OCI-LY1 (cell line): ENCODE measurements around the gene ZBTB20.

ENCODE experiments used
- H2AFZ ChIP-seq: fragments of 200-600 bp; sonication (generic), shearing (Covaris generic); 2 replicates; pipeline ENCODE4 v1.6.0; 2014; ENCODE audit warnings: antibody characterized with exemption, mild to moderate bottlenecking, low read length
- H3F3A ChIP-seq: fragments of 200-600 bp; sonication (generic), shearing (Covaris generic); 2 replicates; pipeline ENCODE4 v1.6.0; 2014; ENCODE audit warnings: mild to moderate bottlenecking, antibody characterized with exemption, low read length, moderate library complexity; ENCODE audit not compliant: insufficient read depth
- H3K27ac ChIP-seq: fragments of 200-600 bp; sonication (generic); 2 replicates; pipeline ENCODE4 v1.5.1; 2014; ENCODE audit warnings: low read length, mixed run types, mild to moderate bottlenecking, low read depth; ENCODE audit not compliant: poor library complexity, severe bottlenecking
- H3K27me3 ChIP-seq: fragments of 200-600 bp; sonication (generic); 2 replicates; pipeline ENCODE4 v1.6.0; 2014; ENCODE audit warnings: antibody characterized with exemption, mild to moderate bottlenecking, low read length, moderate library complexity; ENCODE audit not compliant: insufficient read depth
- H3K36me3 ChIP-seq: fragments of 200-600 bp; sonication (generic); 2 replicates; pipeline ENCODE4 v1.6.1; 2014; ENCODE audit warnings: mild to moderate bottlenecking, antibody characterized with exemption, low read length, moderate library complexity, mixed read lengths; ENCODE audit not compliant: insufficient read depth
- H3K4me1 ChIP-seq: fragments of 200-600 bp; sonication (generic); 2 replicates; pipeline ENCODE4 v1.5.1; 2014; ENCODE audit warnings: mild to moderate bottlenecking, low read length, moderate library complexity; ENCODE audit not compliant: insufficient read depth, severe bottlenecking
- H3K4me2 ChIP-seq: fragments of 200-600 bp; sonication (generic), shearing (Covaris generic); 2 replicates; pipeline ENCODE4 v1.6.1; 2014; ENCODE audit warnings: low read length
- H3K4me3 ChIP-seq: fragments of 200-600 bp; sonication (generic); 2 replicates; pipeline ENCODE4 v1.5.1; 2014; ENCODE audit warnings: low read length, low read depth, mild to moderate bottlenecking, mixed read lengths; ENCODE audit not compliant: poor library complexity, severe bottlenecking
- H3K79me2 ChIP-seq: fragments of 200-600 bp; shearing (Covaris generic); 2 replicates; pipeline ENCODE4 v1.6.1; 2016; ENCODE audit warnings: mixed run types, low read length, mixed read lengths; ENCODE audit not compliant: insufficient read depth
- H3K9ac ChIP-seq: fragments of 200-600 bp; sonication (generic), shearing (Covaris generic); 2 replicates; pipeline ENCODE4 v1.6.1; 2014; ENCODE audit warnings: mild to moderate bottlenecking, low read length, mixed read lengths
- H3K9me2 ChIP-seq: fragments of 200-600 bp; sonication (generic), shearing (Covaris generic); 2 replicates; pipeline ENCODE4 v1.6.1; 2014; ENCODE audit warnings: low read depth, mild to moderate bottlenecking, low read length, mixed read lengths
- H3K9me3 ChIP-seq: fragments of 200-600 bp; shearing (Covaris generic); 2 replicates; pipeline ENCODE4 v1.6.1; 2014; ENCODE audit warnings: low read length, mixed read lengths
- H4K20me1 ChIP-seq: fragments of 200-600 bp; sonication (generic), shearing (Covaris generic); 2 replicates; pipeline ENCODE4 v1.6.0; 2016; ENCODE audit warnings: mild to moderate bottlenecking, low read length; ENCODE audit not compliant: insufficient read depth
- EZH2 ChIP-seq: fragments of 200-600 bp; sonication (generic), shearing (Covaris generic); IDR thresholded peaks from 2 replicates; pipeline ENCODE4 v1.8.0; 2017; ENCODE audit warnings: borderline replicate concordance, mixed run types, mild to moderate bottlenecking, antibody characterized with exemption, low read length, moderate library complexity, mixed read lengths
- TF ChIP-seq, protein P1 (sequence below): fragments of 200-600 bp; sonication (generic), shearing (Covaris generic); IDR thresholded peaks from 2 replicates; pipeline ENCODE4 v1.5.1; 2017; ENCODE audit warnings: mild to moderate bottlenecking, antibody characterized with exemption, low read length, moderate library complexity, mixed read lengths

ZBTB20 gene

DNA sequence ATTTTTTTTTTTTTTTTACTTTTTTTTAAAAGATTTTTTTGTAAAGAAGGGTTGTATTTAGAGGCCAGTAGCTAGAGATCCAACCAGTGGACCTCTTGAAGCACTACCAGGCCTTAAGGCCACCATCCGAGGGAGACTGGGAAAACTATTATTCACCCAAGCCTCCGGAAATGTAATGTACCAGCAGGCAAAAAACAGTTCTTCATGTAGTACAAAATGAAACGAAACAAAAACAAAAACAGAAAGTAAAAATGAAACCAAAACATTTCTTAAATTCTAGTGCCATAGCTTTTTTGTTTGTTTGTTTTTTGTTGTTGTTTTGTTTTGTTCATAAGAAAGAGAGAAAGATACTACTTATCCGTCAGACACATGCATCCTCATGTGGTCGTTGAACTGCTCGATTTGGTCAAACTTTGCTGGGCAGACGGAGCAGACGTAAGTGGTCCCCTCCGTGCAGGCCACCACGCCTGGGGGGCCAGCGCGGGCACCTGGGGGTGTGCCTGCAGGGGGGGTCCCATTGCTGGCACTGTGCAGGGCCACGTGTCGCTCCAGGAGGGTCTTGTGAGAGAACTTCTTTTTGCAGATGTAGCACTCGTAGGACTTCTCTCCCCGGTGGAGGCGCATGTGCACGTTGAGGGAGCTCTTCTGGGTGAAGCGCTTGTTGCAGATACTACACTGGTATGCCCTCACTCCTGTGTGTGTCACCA lies 808.3 kb downstream of the ZBTB20 start:
- Histone ChIP-seq H3K27ac (no peak overlapping the region), H3K4me2 (no peak overlapping the region), H3K79me2 (no peaks in the 10 kb centered on the region), H3K27me3 (no peaks in the 10 kb centered on the region), H3K4me1 (peaks cover 5% of the 10 kb centered on the region), H4K20me1 (no peaks in the 10 kb centered on the region), H3F3A (no peaks in the 10 kb centered on the region), H3K4me3 (no peak overlapping the region), H3K9ac (no peak overlapping the region), H2AFZ (no peak overlapping the region), H3K9me2 (no peaks in the 10 kb centered on the region), H3K36me3 (no peaks in the 10 kb centered on the region), H3K9me3 (no peaks in the 10 kb centered on the region)
- TF ChIP-seq, protein P1, sequence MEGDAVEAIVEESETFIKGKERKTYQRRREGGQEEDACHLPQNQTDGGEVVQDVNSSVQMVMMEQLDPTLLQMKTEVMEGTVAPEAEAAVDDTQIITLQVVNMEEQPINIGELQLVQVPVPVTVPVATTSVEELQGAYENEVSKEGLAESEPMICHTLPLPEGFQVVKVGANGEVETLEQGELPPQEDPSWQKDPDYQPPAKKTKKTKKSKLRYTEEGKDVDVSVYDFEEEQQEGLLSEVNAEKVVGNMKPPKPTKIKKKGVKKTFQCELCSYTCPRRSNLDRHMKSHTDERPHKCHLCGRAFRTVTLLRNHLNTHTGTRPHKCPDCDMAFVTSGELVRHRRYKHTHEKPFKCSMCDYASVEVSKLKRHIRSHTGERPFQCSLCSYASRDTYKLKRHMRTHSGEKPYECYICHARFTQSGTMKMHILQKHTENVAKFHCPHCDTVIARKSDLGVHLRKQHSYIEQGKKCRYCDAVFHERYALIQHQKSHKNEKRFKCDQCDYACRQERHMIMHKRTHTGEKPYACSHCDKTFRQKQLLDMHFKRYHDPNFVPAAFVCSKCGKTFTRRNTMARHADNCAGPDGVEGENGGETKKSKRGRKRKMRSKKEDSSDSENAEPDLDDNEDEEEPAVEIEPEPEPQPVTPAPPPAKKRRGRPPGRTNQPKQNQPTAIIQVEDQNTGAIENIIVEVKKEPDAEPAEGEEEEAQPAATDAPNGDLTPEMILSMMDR, result no peak
- TF ChIP-seq EZH2, result no peak

GRCh38 chr3:114336857-114337256 lies 810.2 kb downstream of the ZBTB20 start:
- Histone ChIP-seq H3F3A (peaks cover 6% of the 10 kb centered on the region; the same call in 1 of the 2 replicates), H3K4me1 (peaks cover 23% of the 10 kb centered on the region), H3K79me2 (no peaks in the 10 kb centered on the region), H4K20me1 (no peaks in the 10 kb centered on the region), H3K36me3 (no peaks in the 10 kb centered on the region), H3K27me3 (no peaks in the 10 kb centered on the region), H2AFZ (no peak overlapping the region), H3K4me3 (no peak overlapping the region), H3K9me3 (peaks cover 3% of the 10 kb centered on the region; the same call in 1 of the 2 replicates), H3K4me2 (no peak overlapping the region), H3K27ac (no peak overlapping the region), H3K9ac (no peak overlapping the region), H3K9me2 (no peaks in the 10 kb centered on the region)
- TF ChIP-seq, protein P1, result no peak
- no peak for TF ChIP-seq EZH2

- Histone ChIP-seq H2AFZ (0 out of 2 replicates have a peak overlapping the region, but pooled peaks have one; percentile 12), H4K20me1 (no peaks in the 10 kb centered on the region), H3K4me2 (no peak overlapping the region), H3K9me2 (no peaks in the 10 kb centered on the region), H3K79me2 (no peaks in the 10 kb centered on the region), H3F3A (peaks cover 6% of the 10 kb centered on the region; the same call in 1 of the 2 replicates), H3K9ac (no peak overlapping the region), H3K27ac (no peak overlapping the region), H3K9me3 (peaks cover 9% of the 10 kb centered on the region), H3K36me3 (no peaks in the 10 kb centered on the region), H3K4me3 (no peak overlapping the region), H3K4me1 (peaks cover 23% of the 10 kb centered on the region), H3K27me3 (no peaks in the 10 kb centered on the region)
- TF ChIP-seq, protein P1, result peak; percentile 59; the same call in 1 of the 2 replicates
- no peak for TF ChIP-seq EZH2
These were observed 810.9 kb downstream of the ZBTB20 start for GRCh38 chr3:114336122-114336697.
